Mammary epithelial cell (primary cell): Measurements from ENCODE around the gene CAMSAP3.

Experiments
- EZH2 ChIP-seq: IDR thresholded peaks from 2 replicates; pipeline ENCODE4 v1.6.1; 2012; ENCODE audit warnings: low read length, inconsistent platforms, borderline replicate concordance
- TF ChIP-seq, protein P1 (sequence below), 2 donors: IDR thresholded peaks in 1 of 2; conservative IDR thresholded peaks in 1 of 2; 2 replicates each; pipeline ENCODE4 v1.5.1; 2011 to 2012; ENCODE audit warnings: inconsistent platforms in 2 of 2, low read length in 2 of 2, mild to moderate bottlenecking in 2 of 2, control low read depth in 1 of 2, low read depth in 1 of 2; ENCODE audit not compliant: insufficient read depth in 1 of 2; ENCODE audit errors: extremely low read depth in 1 of 2

DNA sequence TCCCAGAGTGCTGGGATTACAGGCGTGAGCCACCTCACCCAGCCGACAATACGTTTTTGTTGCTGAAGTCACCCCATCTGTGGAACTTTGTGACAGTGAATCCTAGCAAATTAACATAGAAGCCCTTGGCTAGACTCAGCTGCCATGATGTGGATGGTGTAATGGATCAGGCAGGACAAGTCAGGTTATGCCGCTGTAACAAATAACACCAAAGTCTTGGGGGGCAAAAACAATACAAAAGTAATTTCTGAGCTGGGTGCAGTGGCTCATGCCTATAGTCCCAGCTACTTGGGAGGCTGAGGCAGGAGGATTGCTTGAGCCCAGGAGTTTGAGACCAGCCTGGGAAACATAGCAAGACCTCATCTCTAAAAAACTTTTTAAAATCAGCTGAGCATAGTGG, 30.8 kb upstream of the CAMSAP3 start:
- TF ChIP-seq EZH2 = no peak
- TF ChIP-seq, protein P1, sequence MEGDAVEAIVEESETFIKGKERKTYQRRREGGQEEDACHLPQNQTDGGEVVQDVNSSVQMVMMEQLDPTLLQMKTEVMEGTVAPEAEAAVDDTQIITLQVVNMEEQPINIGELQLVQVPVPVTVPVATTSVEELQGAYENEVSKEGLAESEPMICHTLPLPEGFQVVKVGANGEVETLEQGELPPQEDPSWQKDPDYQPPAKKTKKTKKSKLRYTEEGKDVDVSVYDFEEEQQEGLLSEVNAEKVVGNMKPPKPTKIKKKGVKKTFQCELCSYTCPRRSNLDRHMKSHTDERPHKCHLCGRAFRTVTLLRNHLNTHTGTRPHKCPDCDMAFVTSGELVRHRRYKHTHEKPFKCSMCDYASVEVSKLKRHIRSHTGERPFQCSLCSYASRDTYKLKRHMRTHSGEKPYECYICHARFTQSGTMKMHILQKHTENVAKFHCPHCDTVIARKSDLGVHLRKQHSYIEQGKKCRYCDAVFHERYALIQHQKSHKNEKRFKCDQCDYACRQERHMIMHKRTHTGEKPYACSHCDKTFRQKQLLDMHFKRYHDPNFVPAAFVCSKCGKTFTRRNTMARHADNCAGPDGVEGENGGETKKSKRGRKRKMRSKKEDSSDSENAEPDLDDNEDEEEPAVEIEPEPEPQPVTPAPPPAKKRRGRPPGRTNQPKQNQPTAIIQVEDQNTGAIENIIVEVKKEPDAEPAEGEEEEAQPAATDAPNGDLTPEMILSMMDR (conservative IDR thresholded peaks at IDR 0.05 in 1 of 2, IDR thresholded peaks at IDR 0.05 in 1 of 2; ENCODE audit: extremely low read depth in 1 of 2, insufficient read depth in 1 of 2, low read depth in 1 of 2, low read length in 2 of 2) = no peak
